GM21717 (cell line): ENCODE results near the gene OSBPL8.

ENCODE experiments used
- ATAC-seq: cut with Tn5 transposase; IDR thresholded peaks from one replicate; pipeline ENCODE4 v1.9.1; 2021; ENCODE audit warnings: mild to moderate bottlenecking, moderate library complexity; ENCODE audit not compliant: unreplicated experiment

OSBPL8 gene

DNA sequence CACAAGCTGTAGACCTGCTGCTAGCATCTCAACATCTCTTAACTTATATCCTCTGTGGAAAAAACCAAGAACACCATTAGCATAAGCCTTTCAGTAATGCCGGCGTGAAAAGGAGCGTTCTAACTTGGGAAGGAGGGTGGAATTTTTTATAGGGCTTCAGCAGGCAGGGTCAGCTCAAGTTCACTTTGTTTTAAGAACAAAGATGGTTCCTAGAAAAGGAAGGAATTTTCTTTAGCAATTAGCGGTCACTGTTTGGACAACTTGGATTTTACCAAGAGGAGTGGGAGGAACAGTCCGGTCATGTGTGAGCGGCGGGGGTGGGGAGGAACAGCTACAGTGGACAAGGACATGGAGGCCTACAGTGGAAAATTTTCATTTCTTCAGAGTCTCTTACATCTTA lies 247.3 kb downstream of the OSBPL8 start:
- ATAC-seq: no peak

DNA sequence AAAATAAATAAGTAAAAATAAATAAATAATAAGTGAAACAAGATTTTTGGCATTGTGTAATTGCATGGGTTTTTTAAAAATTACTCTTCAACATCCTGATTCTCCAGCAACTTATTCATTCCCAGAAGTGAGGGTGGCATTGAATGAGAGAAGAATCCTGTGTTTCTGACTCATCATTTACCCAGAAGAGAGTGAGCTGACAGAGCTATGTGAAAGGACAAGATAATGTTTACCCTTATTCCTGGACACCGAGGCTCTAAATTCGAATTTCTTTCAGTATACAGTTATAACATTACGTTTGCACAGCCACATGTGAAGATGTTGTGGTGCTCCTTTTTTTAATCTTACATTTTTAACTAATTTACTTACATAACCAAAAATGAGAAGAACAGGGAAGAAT lies 247.8 kb downstream of the OSBPL8 start:
- no peak for ATAC-seq

DNA sequence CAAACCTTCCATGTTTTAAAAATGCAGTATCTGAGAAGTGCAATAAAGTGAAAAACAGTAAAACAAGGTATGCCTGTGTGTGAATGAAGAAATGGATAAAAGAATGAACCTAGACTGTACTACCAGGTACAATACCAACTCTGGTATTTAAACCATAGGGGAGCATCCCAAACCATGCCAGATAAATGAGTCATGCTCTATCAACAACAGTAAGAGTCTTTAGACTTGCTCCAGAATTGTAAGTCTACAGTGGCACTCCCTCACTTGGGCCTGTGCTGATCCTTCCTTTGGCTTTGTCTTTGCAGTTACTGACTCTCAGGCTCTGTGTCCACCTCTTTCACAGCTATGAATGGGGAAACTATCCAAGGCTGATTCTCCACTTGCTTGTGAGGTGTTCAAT lies 249.5 kb downstream of the OSBPL8 start:
- ATAC-seq: no peak

DNA sequence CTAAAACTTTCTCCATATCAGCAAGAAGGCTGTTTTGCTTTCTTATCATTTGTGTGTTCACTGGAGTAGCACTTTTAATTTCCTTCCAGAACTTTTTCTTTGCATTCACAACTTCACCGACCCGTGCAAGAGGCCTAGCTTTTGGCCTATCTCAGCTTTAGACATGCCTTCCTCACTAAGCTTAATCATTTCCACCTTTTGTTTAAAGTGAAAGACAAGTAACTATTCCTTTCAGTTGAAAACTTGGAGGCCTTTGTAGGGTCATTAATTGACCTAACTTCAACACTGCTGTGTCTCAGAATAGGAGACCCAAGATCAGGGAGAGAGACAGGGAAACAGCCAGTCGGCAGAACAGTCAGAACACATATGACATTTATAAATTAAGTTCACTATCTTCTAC lies 250.7 kb downstream of the OSBPL8 start:
- no peak for ATAC-seq

DNA sequence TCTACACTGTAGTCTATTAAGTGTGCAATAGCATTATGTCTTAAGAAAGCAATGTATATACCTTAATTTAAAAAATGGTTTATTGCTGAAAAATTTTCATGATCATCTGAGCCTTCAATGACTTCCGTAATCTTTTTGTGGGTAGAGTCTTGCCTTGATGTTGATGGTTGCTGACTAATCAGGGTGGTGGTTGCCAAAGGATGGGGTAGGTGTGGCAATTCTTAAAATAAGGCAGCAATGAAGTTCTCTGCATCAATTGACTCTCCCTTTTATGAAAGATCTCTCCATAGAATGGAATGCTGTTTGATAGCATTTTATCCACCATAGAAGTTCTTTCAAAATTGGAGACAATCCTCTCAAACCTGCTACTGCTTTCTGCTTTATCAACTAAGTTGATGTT lies 252.5 kb downstream of the OSBPL8 start:
- ATAC-seq: no peak

DNA sequence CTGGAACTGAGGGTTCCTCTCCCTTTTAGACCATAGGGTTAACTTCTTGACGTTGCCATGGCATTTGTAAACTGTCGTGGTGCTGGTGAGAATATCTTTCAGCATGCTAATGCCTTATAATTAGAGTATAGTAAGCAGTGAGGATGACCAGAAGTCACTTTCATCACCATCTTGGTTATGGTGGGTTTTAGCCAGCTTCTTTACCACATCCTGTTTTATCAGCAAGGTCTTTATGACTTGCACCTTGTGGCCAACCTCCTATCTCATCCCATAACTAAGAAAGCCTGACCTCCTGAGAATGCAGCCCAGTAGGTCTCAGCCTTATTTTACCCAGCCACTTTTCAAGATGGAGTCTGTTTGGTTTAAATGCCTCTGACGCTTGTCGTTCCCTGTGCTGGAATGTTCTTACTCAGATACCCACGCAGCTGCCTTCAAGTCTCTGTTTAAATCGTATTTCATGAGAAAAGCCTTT lies 255.5 kb downstream of the OSBPL8 start:
- no peak for ATAC-seq

DNA sequence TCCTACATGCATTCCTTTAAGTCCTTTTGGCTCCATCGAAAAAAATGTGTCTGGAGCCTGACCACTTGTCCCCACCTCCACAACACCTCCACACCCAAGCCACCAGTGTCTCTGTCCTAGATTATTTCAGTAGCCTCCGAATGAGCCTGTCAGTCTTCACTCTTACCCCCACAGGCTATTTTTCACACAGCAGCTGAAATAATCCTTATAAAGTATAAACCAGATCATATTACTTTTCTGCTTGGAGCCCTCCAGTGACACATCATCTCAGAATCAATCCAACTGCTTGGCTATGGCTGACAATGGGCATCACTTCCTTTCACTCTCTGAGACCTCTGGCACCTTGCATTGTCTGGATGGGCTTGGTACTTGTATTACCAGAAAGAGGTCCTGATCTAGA lies 256.2 kb downstream of the OSBPL8 start:
- no peak for ATAC-seq
